SK-N-MC (cell line): ENCODE results near the gene ATP1B2.

Source experiments
- EZH2 ChIP-seq: fragments of 200-600 bp; sonication (generic); IDR thresholded peaks from one replicate; pipeline ENCODE4 v1.6.1; 2017; ENCODE audit warnings: antibody characterized with exemption
- FOXP2 ChIP-seq: optimal IDR thresholded peaks from 2 replicates; pipeline ENCODE3; 2011; ENCODE audit warnings: mild to moderate bottlenecking, moderate library complexity; ENCODE audit not compliant: insufficient read depth; ENCODE audit errors: extremely low read length, control extremely low read depth
- POLR2AphosphoS5 ChIP-seq: IDR thresholded peaks from 2 replicates; pipeline ENCODE4 v1.6.1; 2012; ENCODE audit warnings: mild to moderate bottlenecking, low read depth, low read length, borderline replicate concordance

- no peak for TF ChIP-seq POLR2AphosphoS5
- no peak for TF ChIP-seq EZH2
- TF ChIP-seq FOXP2, result no peak
These were observed 4.8 kb downstream of the ATP1B2 start for GRCh38 chr17:7655541-7655840.
